Measurements from ENCODE around the gene MRPL47.
"Not testable (repeated sequence)": the region's sequence is repeated elsewhere in the genome, so short reads cannot be mapped to it uniquely, and the experiment has no call there.

MRPL47 gene

DNA sequence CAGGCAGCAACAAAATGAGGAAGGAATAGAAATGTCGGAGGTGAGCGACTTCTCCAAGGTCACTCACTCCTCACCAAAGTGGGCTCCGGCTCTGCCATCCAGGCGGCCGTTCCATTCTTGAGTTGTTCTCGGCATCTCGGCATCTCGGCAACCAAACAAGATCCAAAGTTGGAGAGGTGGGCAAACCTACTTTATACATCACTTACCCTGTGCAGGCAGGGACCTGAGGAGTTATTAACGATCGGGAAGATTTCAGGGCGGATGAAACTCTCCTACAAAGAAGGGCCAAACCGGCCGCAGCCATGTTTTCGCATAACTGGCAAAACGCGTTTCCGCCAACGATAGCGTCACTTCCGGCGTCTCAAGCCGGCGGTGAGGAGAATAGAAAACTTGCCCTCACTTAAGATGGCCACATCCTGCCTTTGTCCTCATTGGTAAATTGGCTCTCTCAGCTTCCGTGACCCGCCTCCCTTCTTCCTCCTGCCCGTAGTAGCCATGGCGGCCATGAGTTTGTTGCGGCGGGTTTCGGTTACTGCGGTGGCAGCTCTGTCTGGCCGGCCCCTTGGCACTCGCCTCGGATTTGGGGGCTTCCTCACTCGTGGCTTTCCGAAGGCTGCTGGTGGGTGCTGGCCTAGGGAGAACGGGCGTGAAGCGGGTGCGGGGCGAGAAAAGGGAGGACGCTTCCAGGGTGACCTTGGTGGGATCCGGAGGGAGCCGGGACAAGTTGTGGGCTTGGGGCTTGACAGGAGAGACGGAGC, at the start of gene MRPL47, which contains the start of gene NDUFB5:
Gene MRPL47 (minus strand): TSS at position 318 of the 758 bp plus-strand sequence. CDS start 14 bp downstream, at position 304.
Gene NDUFB5 (plus strand): TSS at position 474 of the 758 bp plus-strand sequence. CDS start 22 bp downstream, at position 496.
- peak; percentile 96 for DNase-seq

DNA sequence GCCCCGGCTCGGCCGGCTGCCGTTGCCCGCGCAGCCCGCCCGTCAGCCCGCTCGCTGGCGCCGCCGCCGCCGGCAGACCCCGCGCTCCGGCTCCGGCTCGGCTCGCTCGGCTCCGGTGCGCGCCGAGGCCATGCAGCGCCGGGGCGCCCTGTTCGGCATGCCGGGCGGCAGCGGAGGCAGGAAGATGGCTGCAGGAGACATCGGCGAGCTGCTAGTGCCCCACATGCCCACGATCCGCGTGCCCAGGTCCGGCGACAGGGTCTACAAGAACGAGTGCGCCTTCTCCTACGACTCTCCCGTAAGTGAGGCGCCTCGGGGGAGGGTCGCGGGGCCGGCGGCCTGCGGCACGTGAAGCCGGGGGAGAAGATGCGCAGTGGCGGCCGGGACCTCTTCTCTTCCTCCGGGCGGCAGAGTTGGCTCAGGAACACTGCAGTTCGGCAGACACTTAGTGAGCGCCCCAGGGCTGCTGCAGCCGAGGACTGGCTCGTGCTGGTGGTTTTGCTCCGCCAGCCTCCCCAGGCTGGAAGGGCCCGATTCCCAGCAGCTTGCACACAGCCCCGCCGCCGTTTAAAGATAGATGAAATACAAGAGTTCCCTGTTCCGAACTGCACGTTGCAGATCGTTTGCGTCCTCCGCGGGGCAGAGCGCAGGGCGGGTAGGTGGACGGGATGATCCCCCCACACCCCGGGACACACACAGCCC, 48.8 kb upstream of the MRPL47 start:
- DNase-seq: peak; percentile 64

- peak; percentile 64 for DNase-seq
Measured at GRCh38 chr3:179652447-179653095, 48.1 kb upstream of the MRPL47 start, which contains the start of gene USP13. Gene USP13, plus strand, starts transcription at chr3:179653040. Its CDS starts 186 bp downstream, at chr3:179653226.

DNA sequence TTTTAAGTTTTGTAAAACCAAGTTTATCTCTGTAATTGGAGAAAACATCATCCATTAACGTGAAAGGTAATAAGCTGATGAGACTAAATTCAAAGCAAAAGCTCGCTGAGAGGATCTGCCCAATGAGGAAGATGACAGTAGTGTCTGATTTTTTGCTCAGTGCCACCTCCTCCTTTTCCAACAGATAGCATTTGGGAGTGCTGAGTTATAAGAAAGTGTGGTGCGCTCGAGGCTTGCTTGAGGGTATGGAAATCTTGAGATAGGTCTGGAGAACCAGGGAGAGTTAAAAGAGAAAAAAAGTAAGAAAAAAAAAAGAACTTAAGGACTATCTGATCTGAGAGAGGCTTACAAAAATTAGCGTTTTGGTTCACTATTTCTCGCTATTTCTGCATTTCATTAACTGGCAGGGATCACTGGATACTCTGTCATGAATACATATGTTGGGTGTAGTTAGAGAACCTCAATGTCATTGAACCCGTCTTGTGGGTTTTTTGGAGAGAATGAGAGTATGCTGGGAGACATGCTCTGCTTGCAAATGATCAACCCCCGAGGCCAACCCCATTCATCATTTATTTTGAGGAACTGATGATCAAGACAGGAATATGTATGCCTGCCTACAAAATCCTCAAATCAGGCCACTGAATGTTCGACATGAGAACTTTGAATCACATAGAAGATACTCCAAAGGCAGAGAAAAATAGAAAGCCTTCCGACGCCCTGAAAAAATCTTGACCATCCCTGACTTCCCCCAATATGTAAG, 47.4 kb upstream of the MRPL47 start:
- DNase-seq: no peak

DNA sequence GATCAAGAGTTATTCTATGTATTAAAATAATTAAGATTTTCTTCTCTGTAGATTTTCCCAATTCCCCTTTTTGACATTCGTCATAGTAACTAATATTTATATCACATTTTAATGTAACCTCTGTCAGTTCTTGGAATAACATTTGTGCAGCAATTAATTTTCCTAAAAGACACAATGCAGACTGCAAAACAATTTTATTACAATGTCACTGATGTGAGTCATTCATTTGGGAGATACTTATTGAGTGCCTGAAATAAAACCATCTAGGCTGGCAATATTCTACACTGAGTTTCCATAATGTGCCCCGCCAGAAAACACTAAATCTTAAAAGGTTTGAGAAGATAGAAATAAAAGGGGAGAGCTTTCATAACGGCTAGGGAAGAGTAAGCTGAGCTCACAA, 41.7 kb upstream of the MRPL47 start:
- no peak for DNase-seq

- not testable (repeated sequence) for DNase-seq
Measured at GRCh38 chr3:179643837-179644236, 39.4 kb upstream of the MRPL47 start.

GRCh38 chr3:179642871-179643270, 38.4 kb upstream of the MRPL47 start:
- DNase-seq: no peak

DNA sequence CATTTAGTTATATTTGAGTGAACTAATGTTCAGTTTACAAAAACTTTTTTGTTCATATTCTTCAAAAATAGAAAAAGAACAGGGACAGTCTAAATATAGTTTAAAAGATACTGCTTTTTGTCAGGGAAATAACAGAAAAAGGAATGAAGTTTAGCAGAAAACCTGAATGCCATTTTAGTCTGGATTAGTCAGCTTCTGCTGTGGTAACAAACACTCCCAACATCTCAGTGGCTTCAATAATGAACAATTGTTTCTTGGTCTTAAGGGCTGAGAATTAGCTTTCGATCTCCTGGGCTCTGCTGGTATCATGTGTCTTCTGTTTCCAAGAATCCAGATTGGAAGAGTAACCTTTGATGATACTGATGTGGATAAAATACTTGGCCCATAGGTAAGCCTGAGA, 36.0 kb upstream of the MRPL47 start:
- DNase-seq: no peak

- no peak for DNase-seq
Measured at GRCh38 chr3:179630753-179631451, 26.5 kb upstream of the MRPL47 start.

- DNase-seq: no peak
Measured at GRCh38 chr3:179624451-179624850, 20.0 kb upstream of the MRPL47 start.

DNA sequence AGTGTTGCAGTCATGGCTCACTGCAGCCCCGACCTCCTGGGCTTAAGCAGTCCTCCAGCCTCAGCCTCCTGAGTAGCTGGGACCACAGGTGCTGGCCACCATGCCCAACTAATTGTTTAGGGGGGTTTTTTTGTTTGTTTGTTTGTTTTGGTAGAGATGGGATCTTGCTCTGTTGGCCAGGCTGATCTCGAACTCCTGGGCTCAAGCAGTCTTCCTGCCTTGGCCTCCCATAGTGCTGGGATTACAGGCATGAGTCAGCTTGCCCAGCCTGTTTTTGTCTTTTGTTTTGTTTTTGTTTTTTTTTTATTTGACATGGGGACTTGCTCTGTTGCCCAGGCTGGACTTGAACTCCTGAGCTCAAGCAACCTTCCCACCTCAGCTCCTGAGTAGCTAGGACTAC, 17.6 kb upstream of the MRPL47 start:
- DNase-seq: no peak

DNA sequence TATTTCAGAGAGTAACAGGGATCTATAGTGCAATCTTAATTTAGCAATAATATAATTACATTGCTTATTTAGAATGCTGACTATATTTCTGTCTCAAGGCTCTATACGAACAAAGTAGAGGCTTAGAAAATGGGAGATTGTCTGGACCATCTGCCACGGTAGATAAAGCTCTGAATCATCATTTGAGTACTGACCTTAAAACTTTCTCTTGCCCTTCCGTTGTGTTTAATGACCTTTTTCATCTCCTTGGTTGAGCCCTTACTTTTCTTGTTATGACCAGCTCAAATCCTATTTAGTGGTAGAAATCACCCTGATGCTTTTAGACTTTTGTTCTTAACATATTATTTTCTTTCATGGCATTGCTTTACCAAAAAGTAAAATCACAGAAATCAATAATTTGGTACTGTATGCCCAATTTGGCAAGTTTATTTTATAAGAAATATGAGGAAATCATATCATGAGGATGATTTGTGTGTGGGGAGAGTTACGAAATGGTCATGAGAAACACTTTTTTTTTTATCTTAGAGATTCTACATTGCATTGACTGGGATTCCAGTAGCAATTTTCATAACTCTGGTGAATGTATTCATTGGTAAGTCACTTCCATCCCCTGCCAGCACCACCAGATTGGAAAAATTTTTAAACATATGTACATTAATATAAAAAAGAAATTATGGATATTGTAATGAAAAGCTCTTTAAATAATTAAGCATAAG, 11.2 kb upstream of the MRPL47 start:
- DNase-seq: no peak

DNA sequence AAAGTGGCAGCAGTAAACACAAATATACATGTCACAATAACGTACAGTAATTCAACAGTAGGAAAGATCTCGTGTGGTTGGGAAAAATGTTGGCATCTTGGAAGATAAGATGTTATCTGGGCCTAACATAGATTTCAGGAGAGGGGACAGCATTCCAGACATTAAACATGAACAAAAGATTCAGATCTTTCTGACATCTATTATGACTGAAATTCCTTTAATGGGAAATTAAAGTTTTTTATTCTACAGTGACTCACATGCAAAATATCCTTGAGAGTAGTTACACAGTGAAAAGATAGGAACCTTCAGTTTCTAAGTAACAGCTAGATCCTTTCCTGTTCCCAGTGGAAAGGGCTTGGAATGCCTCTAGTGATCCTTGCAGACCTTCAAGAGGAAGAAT, 9.4 kb upstream of the MRPL47 start:
- DNase-seq: no peak

DNA sequence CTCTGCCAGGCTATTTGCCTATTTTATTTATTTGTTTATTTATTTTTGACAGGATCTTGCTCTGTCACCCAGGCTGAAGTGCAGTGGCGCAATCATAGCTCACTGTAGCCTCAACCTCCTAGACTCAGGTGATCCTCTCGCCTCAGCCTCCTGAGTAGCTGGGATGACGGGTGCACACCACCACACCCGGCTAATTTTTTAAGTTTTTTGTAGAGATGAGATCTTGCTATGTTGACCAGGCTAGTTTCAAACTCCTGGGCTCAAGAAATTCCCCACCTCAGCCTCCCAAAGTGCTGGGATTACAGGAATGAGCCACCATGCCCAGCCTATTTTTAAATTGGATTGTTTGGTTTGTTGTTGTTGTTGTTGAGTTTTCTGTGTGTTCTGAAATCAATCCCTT, 5.6 kb upstream of the MRPL47 start:
- no peak for DNase-seq

GRCh38 chr3:179608931-179609720, 4.7 kb upstream of the MRPL47 start:
- no peak for DNase-seq

- no peak for DNase-seq
Measured at GRCh38 chr3:179606534-179607085, 2.2 kb upstream of the MRPL47 start.

DNA sequence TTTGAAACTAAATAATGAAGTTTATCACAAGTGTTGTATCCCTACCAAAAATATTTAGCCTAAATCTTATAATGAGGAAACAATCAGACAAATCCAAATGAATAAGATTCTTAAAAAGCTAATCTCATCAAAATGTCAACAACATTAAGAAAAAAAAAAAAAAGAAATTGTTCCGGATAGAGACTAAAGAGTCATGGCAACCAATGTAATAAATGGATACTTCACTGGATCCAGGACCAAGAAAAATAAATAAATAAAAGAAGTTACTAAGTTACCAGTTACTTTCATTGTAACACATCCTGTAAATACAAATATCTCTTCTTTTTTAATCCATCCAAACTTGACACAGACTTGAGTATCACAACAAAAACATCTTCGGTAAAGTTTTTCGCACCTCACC, 607 bp downstream of the MRPL47 start:
- no peak for DNase-seq

GRCh38 chr3:179603321-179603720, 1.1 kb downstream of the MRPL47 start:
- DNase-seq: no peak

DNA sequence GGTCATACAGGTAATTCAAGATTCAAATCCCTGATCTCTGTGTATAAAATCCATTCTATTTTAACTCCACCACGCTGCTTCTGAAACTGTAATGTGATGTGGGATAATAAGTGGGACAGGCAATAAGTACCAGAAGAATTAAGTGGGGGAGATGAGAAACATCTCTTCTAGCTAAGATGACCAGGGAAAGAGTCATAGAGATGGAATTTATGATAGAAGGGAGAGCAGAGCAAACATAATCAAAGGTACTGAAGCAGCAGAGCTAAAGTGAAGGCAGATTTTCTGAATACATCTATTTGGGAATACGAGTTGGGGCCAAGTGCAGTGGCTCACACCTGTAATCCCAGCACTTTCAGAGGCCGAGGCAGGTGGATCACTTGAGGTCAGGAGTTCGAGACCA, 4.9 kb downstream of the MRPL47 start:
- DNase-seq: no peak

DNA sequence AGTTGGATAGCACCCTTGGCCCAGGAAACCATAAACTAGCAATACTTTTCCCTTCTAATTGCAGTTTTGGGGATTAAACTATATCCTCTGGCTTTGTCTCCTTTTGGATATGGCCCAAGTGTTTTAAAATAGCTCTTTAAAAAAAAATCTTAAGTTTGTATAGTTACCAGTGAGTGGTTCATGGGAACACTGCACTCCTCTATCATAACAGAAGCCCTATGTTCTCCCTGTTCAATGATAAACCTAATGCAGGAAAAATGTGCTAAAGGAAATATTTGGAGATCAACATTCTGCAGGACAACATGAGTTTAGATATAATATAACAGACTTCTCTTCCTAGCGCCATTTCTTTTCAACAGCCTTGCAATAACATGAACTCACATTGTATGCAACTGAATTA, 13.1 kb downstream of the MRPL47 start:
- no peak for DNase-seq
